HG03196 (cell line): Measurements from ENCODE around the gene TUBA3D.
"Not testable (repeated sequence)": the region's sequence is repeated elsewhere in the genome, so short reads cannot be mapped to it uniquely, and the experiment has no call there.

Experiments
- ATAC-seq: cut with Tn5 transposase; IDR thresholded peaks from one replicate; pipeline ENCODE4 v1.9.1; 2021; ENCODE audit not compliant: unreplicated experiment

TUBA3D gene

DNA sequence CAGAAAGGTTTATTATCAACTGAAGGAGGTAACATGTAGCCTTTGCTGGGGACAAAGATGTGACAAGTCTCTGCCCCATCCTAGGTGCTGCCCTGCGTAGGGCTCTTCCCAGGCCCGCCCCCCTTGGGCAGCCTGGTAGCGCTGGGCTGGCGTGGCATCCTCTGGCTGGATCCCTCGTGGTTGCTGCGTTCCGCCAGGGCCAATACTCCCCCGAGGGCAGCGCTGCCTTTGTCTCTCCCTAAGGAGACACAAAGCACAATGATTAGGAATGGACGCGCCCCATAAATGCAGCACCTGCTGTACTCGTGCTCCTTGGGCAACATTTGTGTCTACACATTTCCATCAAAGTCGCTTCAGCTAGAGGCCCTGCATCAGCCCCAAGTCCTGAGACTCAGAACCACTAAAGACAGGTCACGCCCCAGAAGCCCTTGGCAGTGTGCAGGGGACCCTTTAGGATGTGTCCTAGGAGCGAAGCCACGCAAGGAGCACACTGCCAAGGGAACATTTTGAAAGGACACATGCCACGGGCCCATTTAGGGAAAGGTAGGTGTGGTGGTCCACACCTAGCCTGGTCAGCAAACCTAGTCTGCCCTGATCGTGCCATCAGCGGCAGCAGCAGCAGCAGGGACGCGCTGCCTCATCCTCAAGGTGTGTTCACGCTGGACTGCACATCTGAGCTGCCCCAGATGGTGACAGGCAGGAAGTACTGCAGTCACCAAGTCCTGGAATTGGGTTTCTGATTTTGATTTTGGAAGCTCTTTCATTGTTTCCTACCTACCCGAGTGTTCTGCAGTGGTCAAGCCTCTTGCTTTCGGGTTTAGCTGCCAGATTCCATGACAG, 8.3 kb downstream of the TUBA3D start:
- ATAC-seq: not testable (repeated sequence)

DNA sequence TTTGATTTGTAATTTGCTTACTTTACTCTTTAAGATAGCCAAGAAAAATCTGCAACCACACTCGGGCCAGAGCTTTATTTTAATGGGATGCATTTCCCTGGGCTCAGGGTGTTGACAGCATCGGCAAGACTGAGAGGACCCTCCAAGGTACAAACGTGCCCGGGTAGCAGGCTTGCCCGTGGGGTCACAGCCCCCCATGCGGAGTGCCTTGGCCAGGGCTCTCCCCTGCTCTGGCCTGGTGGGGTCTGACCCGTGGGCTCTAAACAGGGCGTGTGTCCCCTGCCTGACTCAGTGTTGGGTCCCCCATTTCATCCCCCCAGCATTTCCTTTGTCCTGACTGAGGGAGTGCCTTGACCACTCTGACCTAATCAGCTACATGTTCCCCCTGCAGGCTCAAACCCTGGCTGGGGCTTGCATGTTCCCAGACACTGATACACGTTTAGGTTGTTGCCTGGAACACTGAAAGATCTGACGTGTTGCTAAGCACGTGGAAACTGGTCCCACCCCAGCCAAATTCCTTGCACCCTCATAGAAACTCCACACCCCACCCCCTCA, 9.1 kb downstream of the TUBA3D start:
- not testable (repeated sequence) for ATAC-seq

DNA sequence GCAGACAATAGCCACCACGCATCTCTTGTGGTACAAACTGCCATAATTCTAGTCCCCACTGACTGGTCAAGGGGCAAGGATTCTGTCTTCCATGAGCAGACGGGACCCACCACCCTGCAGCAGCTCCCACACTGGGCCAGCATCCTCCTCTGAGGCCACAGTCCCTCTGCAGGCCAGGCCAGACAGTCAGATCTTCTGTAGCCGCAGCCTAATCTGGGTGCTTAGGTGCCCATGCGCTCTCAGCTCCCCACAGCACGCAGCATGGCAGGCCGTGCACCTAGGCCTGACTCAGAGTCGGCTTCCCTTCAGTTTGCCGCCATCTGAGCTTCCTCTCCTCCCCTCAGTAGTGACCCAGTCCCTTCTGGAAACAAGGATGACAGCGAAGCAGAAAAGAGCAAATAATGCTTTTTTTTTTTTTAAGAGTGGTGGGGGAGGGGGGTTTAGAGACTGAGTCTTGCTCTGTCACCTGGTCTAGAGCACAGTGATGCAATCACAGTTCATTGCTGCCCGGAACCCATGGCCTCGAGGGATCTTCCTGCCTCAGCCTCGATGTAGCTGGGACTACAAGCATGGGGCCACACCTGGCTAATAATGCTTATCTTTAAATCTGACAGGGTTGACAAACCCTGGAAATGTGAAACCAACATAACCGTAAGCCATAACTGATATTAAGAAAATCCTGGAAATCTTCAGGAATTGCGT, 10.4 kb downstream of the TUBA3D start:
- ATAC-seq: not testable (repeated sequence)

DNA sequence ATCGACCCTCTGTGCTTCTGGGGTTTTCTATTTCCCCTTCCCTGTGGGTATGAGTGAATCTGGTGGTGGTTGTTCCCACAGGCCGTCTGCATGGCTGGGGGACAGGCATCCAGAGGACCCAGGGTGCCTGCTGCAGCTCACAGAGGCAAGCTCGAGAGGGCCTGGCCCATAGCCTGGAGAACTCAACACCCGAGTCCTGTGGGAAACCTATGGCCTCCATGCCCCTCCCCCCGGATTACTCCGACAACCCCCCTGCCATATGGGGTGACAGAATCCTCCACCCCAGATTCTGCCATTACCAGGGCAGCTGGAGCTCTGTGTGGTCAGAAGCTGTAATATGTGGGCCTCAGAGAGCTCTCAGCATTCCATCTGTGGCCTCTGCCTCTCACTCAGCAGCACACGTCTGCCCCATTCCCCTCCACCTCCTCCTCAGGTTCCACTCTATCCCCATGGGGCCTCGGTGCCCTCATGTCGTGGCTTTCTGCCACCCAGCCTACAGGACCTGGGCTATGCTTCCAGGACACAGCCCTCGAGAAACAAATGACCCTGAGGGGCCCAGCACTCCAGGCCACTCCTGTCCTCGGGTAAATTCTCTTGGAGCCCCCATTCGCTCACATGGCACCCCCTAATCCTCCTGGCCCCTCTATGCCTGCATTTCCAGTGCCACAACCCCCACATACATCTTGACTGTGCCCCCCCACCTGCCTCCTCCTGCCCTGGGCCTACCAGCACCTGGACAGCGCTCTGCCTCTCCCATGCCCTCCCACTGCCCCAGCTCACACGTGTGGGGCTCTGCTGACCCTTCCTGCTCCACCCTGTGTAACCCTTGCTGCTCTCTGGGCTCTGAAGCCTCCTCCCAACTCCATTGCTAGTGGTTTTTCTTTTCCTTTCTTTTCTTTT, 12.6 kb downstream of the TUBA3D start:
- no peak for ATAC-seq

DNA sequence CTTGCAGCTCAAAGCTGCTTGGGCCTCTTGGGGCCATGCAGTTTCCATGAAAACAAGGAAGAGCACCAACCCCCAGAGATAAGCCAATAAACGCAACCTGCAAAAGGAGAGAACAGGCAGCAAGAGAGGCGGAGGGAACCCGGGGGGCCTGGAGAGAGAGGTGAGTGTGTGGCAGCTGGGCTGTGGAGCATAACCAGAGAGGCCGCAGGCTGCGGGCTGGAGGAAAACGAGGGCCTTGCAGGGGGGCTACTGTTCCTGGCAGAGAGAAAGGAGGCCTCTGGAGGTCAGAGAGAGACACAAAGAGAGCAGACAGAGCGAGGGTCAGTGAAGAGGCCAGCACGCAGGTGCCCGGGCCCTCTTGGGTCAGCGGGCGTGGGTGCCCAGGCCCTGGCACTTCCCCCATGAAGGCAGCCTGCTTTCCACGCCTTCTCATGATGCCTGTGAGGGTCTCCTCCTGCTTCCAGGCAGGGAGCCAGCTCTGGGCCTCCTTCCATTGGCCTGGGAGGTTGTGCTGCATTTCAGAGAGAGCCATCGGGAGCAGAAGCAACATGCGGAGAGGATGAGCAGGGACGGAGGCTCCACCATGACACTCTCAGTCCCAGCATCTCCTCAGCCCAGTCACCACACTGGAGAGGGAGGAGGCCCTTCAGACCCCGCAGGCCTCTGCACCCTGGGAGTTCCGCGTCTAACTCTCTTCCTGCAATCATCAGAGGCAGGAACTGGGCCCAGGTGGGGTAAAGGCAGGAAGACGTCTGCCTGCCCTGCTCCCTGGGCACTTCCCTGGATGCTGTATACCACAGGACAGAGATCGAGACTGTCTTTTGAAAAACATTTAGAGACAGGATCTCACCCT, 14.9 kb downstream of the TUBA3D start:
- ATAC-seq: not testable (repeated sequence)

DNA sequence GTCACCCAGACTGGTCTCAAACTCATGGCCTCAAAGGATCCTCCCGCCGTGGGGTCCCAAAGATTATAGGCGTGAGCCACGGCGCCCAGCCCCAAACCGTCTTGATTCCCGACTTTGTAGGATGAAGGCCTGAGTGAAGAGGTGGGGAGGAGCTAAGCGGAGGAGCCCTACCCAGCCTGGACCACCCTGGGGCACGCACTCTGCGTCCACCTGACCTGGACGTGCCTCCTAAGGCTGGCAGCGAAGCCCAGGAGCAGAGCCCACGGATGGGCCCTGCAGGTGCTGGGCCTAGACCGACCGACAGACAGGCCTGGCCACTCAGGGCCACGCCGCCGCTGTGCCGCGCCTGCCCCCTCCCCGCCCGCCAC, 15.5 kb downstream of the TUBA3D start:
- ATAC-seq: not testable (repeated sequence)

DNA sequence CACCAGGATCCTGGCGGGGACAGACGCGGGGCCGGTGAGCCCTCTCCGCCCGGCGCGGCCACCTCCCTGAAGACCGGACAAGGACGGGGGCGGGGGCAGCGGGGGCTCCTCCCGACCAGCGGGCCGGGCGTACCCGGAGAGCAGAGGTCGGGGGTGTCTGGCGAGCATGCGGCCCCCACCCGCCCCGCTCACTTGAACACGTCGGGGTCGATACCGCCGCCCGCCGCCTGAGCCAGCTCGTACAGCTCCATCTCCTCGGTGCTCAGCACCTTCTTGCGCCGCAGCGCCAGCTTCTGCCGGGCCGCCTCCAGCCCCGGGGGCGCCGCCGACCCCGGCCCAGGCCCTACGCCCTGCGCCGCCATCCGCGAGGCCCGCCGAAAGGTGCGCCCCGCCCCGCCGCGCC, 16.1 kb downstream of the TUBA3D start, which contains the start of gene MZT2A:
MZT2A (minus strand) TSS at position 383 of the 403 bp plus-strand sequence; CDS start at position 362, 21 bp downstream.
- peak; percentile 5 for ATAC-seq

DNA sequence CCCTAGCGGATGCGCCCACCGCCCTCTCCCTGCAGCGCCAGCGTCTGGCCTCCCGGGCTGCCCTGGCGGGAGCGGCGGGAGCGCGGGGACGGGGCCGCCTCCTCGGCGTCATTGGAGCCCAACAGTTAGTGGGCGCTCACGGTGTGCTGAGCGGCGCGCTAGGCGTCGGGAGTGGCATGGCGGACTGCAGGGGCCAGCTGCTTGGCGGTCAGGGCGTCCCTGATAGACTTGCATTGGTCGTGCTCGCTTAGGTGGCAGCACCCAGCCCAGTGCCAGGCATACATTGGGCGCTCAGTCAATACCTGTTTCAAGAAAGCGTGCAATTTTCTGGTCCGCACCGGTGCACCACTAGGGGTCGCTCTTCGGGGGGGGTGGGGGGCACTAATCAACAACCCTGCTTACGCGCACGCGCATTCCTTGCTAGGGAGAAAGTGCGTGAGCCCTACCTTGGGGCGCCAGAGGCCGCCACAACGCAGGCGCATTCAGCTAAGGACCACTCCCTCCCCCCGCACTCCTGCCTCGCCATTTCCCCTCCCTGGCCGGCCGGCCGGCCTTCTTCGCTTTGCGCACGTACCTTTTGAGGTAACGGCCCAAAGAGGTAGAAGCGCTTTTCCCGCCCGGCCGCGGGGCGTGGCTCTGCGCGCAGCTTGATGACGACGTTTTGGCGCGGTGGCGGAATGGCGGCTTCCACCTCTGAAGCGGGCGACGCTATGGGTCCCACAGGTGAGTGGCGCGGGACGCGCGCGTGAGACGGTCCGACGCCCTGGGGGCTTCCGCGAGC, 16.7 kb downstream of the TUBA3D start:
- ATAC-seq: peak; percentile 65

DNA sequence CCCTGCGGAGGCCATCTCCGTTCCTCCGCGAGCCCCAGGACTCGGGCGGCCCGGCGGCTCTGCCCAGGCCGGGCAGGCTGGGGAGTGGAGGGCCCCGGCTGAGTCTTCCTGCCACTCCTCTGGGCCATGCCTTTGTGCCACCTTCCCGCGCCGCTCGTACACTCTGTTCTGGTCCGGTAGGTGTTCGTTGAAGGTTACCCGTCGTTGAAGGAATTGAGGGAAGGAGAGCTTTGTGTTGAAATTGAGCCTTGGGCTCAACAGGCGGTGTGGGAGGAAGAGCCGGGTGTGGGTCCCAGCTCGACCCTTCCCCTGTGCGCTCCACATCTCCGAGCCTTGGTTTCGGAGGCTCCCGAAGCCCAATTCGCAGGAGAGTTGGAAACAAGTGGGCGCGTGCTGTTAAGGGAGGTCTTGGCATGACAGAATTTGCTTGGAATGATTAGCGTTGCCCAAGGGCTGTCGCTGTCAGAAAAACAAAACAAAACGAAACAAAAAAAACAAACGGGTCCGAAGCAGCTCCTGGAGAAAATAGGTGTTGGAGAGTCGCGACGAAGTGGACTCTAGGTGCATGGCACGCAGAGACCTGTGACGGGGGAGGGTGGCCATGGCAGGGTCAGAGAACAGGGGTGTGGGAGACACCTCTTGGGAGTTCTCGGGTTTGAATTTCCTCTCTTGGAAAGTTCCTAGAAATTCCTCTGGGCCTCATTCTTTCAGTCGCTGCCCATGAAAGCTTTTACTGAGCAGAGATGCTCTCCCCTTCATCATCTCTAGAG, 17.5 kb downstream of the TUBA3D start:
- peak; percentile 21 for ATAC-seq

DNA sequence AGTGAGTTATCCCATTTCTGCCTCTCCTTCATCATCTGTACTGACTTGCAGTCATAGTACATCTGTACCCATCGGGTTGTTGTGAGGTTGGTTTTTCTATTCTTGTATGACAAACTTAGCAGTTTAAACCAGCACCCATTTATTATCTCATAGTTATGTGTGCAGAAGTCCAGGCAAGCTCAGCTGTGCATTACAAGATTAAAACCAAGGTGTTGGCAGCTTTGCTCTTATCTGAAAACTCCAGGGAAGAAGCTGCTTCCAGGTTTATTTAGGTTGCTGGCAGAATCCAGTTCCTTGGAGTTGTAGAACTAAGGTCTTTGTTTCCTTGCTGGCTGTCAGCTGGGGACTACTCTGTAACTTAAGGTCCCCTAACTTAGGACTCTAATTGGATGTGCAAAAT, 19.6 kb downstream of the TUBA3D start:
- ATAC-seq: not testable (repeated sequence)

DNA sequence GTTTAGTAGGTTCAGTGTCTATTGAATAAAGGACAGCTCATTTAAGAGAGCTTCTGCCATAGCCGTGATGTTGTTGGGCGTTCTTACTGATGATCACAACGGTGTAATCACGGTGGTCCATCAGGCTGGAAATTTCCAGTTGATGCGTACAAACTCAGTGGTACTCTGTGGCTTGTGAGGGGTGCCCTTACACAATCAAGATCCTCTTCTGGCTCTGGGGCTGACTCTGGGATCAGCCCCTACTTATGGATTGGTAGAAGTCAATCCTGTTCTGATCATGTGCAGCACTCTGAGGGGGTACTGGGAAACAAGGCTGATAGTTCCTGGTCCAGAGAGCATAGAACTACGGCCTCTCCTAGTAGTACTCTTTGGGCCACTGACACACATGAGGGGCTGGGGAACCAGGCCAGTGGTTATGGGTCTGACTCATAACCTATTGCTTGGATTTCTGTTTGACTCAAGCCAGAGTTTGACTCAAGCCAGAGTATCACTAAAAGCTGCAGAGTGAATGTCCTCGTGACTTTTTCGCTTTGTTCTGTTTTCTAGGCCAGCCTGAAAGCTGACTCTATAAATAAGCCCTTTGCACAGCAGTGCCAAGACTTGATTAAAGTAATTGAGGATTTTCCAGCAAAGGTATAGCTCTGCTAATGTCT, 22.5 kb downstream of the TUBA3D start:
- ATAC-seq: peak; percentile 80

DNA sequence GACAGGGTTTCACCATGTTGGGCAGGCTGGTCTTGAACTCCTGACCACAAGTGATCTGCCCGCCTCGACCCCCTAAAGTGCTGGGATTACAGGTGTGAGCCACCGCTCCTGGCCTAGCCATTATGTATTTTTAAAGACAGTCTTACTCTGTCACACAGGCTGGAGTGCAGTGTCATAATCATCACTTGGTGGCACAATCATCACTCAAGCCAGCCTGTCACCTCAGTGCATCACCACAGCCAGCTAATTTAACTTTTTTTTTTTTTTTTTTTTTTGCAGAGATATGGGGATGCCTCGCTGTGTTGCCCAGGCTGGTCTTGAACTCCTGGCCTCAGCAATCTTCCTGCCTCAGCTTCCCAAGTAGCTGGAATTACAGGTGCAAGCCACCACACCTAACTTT, 27.7 kb downstream of the TUBA3D start:
- ATAC-seq: not testable (repeated sequence)

DNA sequence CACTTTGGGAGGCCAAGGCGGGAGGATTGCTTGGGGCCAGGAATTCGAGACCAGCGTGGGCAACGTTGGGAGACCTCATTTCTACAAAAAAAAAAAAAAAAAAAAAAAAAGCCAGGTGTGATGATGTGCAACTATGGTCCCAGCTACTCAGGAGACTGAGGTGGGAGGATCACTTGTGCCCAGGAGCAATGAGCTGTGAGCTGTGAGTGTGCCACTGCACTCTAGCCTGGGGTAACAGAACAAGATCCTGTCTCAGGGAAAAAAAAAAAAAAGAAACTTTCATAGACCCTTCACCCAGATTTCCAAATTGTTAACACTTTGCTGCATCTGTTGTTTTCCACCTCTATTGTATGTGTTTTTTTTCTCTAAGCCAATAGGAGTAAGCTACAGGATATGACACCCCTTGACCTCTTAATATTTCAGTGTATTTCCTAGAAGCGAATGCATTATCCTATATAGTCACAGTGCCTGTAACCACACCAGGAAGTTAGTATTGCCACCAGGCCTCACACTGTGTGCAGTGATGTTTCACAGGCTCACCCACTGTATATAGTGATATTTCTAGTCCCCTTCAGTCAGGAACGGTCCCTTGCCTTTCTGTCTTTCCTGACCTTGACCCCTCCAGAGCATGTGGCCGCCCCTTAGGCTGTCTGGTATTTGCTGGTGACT, 28.3 kb downstream of the TUBA3D start:
- not testable (repeated sequence) for ATAC-seq

DNA sequence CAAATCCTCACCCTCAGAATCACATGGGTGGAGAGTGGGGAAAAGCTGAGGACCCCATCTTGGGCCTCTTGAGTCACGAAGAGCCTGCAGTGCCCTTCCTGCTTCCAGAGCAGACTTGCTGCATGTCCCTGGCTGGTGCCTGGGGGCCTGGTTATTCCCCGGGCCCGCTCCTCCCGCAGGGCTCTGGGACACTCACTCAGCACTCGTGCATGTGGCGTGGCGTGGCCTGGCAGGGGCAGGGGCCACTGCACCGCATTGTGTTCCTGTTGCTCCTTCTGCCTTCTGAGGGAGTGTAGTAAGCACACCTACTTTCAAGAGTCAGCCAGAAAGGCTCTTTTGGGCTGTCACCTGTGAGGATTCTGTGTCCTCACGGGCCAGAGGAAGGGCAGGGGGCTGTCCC, 33.7 kb downstream of the TUBA3D start:
- ATAC-seq: no peak

DNA sequence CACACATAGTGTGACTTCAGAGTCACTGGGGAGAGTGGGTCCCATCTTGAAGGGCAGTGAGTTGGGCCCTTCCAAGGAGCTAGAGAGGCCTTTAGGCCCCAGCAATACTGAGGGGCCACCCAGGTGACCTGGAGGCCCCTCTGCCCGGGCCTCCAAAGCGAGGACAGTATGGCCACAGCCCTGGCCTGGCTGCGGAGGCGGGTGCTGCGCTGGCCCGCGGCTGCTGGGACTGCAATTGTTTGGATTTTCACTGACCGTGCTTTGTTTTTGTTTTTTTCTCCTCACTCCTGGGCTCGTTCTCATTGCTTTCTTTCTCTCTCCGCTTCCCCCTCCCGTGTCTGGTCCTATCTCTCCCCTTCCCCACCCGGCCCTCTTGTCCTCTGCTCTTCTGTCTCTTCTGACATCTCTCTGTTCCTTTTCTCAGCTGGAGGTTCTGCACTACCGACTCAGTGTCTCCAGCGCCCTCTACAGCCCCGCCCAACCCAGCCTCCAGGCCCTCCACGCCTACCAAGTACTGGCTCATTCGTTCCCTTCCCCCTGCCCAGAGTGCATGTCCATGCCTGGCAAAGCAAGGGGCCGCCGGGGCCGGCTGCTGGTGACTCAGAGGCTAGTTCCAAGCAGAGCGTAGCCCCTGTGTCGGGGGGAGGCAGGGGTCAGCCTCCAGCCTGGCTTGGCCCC, 35.5 kb downstream of the TUBA3D start:
- not testable (repeated sequence) for ATAC-seq

DNA sequence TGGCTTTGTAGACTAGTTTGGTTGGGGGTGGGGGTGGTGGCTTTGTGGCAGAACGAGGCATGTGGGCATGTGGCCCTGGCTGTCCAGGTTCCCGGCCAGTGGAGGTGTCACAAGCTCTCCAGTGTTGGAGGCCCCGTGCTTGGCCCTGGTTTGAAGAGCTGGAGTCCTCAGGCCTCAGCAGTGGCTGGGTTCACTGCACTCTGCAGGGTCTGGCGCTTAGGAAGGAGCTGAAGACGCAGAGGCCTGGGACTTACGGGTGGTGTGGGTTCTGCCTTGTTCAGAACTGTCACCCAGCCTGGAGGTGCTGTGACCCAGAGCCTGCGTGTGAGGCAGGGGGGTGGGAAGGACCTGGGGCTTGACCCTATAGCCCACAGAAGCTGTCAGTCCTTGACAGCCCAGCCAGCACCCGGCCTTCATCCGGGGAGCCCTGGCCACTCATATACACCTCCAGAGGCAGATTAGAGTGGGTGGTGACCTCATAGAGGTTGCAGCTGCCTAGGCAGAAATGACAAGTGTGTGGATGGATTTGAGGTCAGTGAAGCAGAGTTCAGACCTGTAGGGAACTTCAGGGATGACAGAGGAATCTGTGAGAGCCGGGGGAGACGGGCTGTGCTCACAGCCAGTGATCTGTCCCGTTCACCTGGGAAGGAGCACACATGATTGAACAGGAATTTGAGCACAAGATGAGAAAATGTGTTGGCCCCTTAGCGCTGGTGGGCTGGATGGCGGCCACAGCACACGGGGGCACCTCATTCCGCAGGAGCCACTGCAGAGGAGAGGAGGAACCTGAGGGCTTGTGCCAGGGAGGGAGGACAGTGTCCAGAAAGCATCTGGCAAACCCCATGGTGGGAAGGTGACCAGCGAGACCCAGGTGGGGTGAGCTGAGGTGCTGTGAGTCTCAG, 36.3 kb downstream of the TUBA3D start:
- not testable (repeated sequence) for ATAC-seq
